ENCODE measurements around the gene MYO5C.

Gene MYO5C, protein sequence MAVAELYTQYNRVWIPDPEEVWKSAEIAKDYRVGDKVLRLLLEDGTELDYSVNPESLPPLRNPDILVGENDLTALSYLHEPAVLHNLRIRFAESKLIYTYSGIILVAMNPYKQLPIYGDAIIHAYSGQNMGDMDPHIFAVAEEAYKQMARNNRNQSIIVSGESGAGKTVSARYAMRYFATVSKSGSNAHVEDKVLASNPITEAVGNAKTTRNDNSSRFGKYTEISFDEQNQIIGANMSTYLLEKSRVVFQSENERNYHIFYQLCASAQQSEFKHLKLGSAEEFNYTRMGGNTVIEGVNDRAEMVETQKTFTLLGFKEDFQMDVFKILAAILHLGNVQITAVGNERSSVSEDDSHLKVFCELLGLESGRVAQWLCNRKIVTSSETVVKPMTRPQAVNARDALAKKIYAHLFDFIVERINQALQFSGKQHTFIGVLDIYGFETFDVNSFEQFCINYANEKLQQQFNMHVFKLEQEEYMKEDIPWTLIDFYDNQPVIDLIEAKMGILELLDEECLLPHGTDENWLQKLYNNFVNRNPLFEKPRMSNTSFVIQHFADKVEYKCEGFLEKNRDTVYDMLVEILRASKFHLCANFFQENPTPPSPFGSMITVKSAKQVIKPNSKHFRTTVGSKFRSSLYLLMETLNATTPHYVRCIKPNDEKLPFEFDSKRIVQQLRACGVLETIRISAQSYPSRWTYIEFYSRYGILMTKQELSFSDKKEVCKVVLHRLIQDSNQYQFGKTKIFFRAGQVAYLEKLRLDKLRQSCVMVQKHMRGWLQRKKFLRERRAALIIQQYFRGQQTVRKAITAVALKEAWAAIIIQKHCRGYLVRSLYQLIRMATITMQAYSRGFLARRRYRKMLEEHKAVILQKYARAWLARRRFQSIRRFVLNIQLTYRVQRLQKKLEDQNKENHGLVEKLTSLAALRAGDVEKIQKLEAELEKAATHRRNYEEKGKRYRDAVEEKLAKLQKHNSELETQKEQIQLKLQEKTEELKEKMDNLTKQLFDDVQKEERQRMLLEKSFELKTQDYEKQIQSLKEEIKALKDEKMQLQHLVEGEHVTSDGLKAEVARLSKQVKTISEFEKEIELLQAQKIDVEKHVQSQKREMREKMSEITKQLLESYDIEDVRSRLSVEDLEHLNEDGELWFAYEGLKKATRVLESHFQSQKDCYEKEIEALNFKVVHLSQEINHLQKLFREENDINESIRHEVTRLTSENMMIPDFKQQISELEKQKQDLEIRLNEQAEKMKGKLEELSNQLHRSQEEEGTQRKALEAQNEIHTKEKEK (N-terminal part only)

DNA sequence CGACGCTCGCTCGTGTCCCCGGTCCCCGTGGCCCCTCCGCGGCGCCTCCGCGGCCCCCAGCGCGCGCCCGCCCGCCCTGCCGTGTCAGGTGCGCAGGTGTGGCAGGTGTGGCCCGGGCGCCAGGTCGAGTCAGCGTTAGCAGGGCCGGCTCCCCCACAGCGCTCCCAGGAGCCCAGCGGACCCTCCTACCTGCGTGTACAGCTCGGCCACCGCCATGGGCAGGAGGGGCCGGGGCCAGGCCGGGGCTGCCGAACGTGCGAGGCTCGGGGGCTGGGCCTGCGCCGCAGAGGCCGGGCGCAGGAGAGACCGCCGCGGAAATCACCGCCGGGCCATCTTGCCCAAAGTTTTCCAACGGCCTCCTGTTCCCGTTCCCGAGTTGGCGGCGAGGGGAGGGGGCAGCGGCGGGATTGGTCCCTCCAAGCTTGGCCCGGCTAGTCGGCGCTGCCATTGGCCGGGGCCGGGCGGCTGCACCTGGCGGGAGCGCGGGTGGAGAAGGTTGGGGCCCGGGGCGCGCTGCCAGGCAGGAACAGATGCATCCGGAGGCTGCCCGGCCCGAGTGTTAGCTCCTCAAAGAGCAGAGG is at the start of gene MYO5C:
Gene MYO5C (minus strand): TSS at position 384 of the 581 bp plus-strand sequence. CDS start 168 bp downstream, at position 216.
- peak within 1 kb of the TSS; percentile 97 for H3K4me2 ChIP-seq
- no peak for TF ChIP-seq Cebpa-rat (IDR thresholded peaks at IDR 0.05)

DNA sequence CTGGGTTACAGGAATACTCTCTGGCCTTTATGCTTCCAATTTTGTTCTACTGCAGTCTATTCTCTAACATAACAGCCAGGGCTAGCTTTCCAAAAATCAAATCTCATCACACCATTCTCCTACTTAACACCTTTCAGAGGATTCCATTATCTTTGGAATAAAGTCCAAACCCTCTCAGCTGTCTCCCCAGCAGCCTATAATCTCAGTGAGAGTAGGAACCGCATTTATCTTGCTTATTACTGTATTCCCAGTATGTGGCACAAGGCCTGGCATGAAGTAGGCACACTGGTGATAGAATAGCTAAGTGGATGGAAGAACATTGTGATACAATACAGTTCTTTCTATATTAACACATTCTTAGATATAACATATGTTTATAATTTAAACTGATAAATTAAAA is 49.0 kb upstream of the MYO5C start:
- Histone ChIP-seq H3K4me2 (no peak overlapping the region), H3K27me3 (no peaks in the 10 kb centered on the region), H3K36me3 (peaks cover 37% of the 10 kb centered on the region), H3K9me3 (no peaks in the 10 kb centered on the region), H3K4me1 (no peaks in the 10 kb centered on the region), H3K9ac (no peak overlapping the region), H3K4me3 (no peak overlapping the region), H4K20me1 (no peaks in the 10 kb centered on the region), H3K27ac (no peak overlapping the region)
- TF ChIP-seq Cebpa-rat (IDR thresholded peaks at IDR 0.05): no peak

More for the DNA sequence above, at the start of gene MYO5C:
- Histone ChIP-seq H3K9me3 (peaks cover 4% of the 10 kb centered on the region), H3K9ac (peak within 1 kb of the TSS; percentile 93), H3K27ac (peak within 1 kb of the TSS; percentile 98), H4K20me1 (peaks cover 20% of the 10 kb centered on the region; the same call in 1 of the 2 replicates), H3K27me3 (no peaks in the 10 kb centered on the region), H3K4me3 (peak within 1 kb of the TSS; percentile 80), H3K36me3 (peaks cover 13% of the 10 kb centered on the region), H3K4me1 (peaks cover 58% of the 10 kb centered on the region)

DNA sequence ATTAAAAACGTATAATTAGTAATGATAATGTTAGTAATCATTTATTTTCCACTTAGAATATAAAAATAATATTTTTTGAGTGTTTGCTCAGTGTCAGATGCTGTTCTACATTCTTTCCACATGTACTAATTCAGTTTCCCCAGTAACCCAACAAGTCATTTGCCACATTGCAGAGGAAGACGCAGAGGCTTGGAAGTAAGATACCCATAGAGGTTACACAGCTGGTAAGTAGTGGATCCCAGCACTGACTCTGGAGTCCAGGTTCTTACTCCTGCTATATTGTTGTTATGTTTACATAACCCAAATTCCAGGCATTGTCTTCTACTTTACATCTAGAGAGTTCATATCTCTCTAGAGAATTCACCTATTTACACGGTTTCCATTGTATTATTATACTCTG is 48.2 kb upstream of the MYO5C start:
- Histone ChIP-seq H3K9ac (no peak overlapping the region), H3K4me3 (no peak overlapping the region), H3K27ac (no peak overlapping the region), H4K20me1 (no peaks in the 10 kb centered on the region), H3K36me3 (peaks cover 32% of the 10 kb centered on the region), H3K4me2 (no peak overlapping the region), H3K4me1 (no peaks in the 10 kb centered on the region), H3K27me3 (no peaks in the 10 kb centered on the region), H3K9me3 (no peaks in the 10 kb centered on the region)
- TF ChIP-seq Cebpa-rat (IDR thresholded peaks at IDR 0.05): no peak

DNA sequence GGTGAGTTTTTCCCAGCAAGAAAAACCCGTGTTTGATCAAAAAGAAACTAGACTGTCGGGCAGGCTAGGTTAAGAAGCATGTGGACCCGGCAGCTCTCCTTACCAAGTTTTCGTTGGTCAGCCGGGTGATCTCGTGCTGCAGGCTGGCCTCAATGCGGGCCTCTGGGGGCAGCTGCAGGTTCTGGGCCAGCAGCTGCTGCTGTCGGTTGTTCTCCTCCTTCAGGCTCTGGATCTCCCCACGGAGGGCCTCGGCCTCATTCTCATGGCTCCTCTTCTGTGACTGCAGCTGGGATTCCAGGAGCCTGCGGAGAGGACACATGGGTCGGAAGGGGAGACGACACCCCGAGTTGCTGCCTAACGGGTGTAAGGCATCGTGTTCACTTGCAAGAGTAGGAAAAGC is 44.5 kb upstream of the MYO5C start:
- no peak for TF ChIP-seq Cebpa-rat (IDR thresholded peaks at IDR 0.05)
- peaks cover 18% of the 10 kb centered on the region for H3K36me3 ChIP-seq
- no peak overlapping the region for H3K4me2 ChIP-seq
- no peak overlapping the region for H3K4me3 ChIP-seq
- H3K9ac ChIP-seq: no peak overlapping the region
- H3K4me1 ChIP-seq: no peaks in the 10 kb centered on the region
- no peaks in the 10 kb centered on the region for H3K9me3 ChIP-seq
- H3K27ac ChIP-seq: no peak overlapping the region
- no peaks in the 10 kb centered on the region for H4K20me1 ChIP-seq
- no peaks in the 10 kb centered on the region for H3K27me3 ChIP-seq

DNA sequence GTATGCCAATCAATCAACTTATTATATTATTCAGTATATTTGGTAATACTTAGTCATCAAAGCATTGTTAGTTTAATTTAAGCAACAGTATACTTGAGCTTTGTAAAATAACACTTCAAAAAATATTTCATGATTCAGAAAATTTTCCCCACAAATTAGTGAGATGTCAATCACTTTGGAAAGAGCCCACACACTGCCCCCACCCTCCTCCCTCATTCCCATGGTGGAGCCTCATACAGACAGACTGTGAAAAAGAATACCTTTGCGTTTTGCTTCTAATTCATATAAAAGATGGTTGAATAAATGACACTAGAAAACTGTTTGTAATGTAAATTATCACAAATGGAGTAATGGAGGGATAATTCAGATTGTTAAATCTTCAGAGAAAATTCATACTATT is 43.3 kb upstream of the MYO5C start:
- no peaks in the 10 kb centered on the region for H3K4me1 ChIP-seq

DNA sequence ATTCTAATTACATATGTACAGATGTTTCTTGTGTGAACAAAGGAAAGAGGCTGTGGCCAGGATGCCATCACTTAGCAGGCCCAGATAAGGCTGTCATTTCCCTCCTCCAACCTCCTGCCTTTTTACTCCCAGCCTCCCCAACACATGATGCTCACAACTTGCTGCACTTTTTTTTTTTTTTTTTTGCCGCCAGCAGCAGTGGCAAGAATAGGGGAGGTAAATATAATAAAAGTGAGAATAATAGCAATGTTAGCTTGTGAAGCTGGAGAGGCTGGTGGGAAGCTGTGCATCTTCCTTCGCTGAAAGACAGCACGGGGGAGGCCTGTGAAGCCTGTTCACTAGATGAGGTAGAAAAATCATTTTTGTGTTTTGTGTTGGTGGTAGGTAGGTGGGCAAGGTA is 42.5 kb upstream of the MYO5C start:
- no peaks in the 10 kb centered on the region for H3K9me3 ChIP-seq

More for the DNA sequence above, 43.3 kb upstream of the MYO5C start:
- Histone ChIP-seq H3K4me2 (no peak overlapping the region), H4K20me1 (no peaks in the 10 kb centered on the region), H3K27ac (no peak overlapping the region), H3K4me3 (no peak overlapping the region), H3K9ac (no peak overlapping the region), H3K9me3 (no peaks in the 10 kb centered on the region), H3K27me3 (no peaks in the 10 kb centered on the region), H3K36me3 (peaks cover 10% of the 10 kb centered on the region)
- no peak for TF ChIP-seq Cebpa-rat (IDR thresholded peaks at IDR 0.05)

DNA sequence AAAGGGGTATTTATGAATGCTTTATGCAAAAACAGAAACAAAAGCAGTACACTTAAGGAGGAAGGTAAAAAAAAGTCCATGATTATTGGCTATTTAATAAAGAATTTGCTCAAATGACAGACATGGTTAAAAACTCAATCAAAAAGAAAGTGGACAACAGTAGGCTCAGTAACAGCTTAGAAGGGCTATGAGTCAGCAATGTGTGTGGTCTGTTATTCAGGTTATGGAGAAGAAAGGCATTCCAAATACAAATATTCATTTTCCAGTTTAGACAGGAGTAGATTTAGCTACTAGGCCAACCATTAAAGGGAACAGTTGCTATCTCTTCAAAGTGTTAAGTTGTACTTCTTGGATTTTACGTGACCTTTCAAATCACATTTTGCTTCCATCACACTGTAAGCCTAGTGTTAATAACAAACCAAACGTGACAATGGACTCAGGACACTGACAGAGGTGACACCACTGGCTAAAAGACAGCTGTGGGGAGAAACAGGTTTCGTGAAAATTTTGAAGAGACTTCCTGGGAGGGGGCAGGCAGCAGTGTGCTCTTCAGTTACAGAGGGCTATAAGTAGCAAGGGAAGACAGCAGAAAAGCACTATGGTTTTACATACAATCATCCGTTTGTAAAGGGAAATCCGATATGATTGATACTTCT is 41.7 kb upstream of the MYO5C start:
- Histone ChIP-seq H3K9ac (no peak overlapping the region), H3K9me3 (no peaks in the 10 kb centered on the region), H3K4me1 (no peaks in the 10 kb centered on the region), H3K27me3 (no peaks in the 10 kb centered on the region), H4K20me1 (no peaks in the 10 kb centered on the region), H3K36me3 (peaks cover 10% of the 10 kb centered on the region), H3K27ac (no peak overlapping the region), H3K4me2 (no peak overlapping the region), H3K4me3 (no peak overlapping the region)
- TF ChIP-seq Cebpa-rat (IDR thresholded peaks at IDR 0.05): no peak

More for the DNA sequence above, 42.5 kb upstream of the MYO5C start:
- H3K36me3 ChIP-seq: peaks cover 10% of the 10 kb centered on the region
- no peaks in the 10 kb centered on the region for H3K4me1 ChIP-seq
- no peak overlapping the region for H3K9ac ChIP-seq
- H3K27me3 ChIP-seq: no peaks in the 10 kb centered on the region
- no peak for TF ChIP-seq Cebpa-rat (IDR thresholded peaks at IDR 0.05)
- H3K4me3 ChIP-seq: no peak overlapping the region
- H3K4me2 ChIP-seq: no peak overlapping the region
- H4K20me1 ChIP-seq: no peaks in the 10 kb centered on the region
- no peak overlapping the region for H3K27ac ChIP-seq

DNA sequence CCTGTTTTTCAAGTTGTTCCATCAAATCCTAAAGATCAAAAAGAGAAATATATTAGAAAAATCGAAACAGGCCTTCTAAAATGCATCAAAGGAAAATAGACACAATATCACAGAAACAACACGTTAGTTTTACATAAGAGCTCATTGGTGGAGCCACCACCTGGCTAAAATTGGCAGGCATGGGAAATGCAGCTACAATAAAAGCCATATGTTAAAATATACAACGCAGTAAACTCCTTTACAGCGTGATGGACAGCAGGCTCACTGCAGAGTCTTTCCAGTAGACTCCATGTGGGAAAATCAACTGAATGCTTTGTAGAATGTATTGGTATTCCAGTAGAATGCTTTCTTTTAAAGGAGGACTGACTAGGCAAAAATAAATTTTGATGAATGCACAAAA is 40.9 kb upstream of the MYO5C start:
- Histone ChIP-seq H3K27ac (no peak overlapping the region), H3K9me3 (no peaks in the 10 kb centered on the region), H3K36me3 (peaks cover 10% of the 10 kb centered on the region), H4K20me1 (no peaks in the 10 kb centered on the region), H3K4me3 (no peak overlapping the region), H3K9ac (no peak overlapping the region), H3K27me3 (no peaks in the 10 kb centered on the region), H3K4me2 (no peak overlapping the region), H3K4me1 (peaks cover 6% of the 10 kb centered on the region)
- no peak for TF ChIP-seq Cebpa-rat (IDR thresholded peaks at IDR 0.05)

Measured in BLaER1 (cell line).